ENCODE data around the gene AKR1C1. TPM values are rescaled to one million over a fixed set of nuclear protein-coding genes. Genes with fewer than 3 reads are reported as not detected.

AKR1C1 gene
- total and polyA plus RNA-seq, 2 of the 4 experiments (the other 2 are of a cell fraction) = 5.0 to 5.4 TPM

GRCh38 chr10:4977025-4977424, 13.8 kb downstream of the AKR1C1 start:
- Histone ChIP-seq H2AFZ (replicated peaks; ENCODE audit: low read length, poor library complexity) (no peak overlapping the region), H2BK20ac (ENCODE audit: low read depth, low read length) (no peak overlapping the region), H3K27ac (ENCODE audit: insufficient read depth, low read length) (no peak overlapping the region), H4K91ac (ENCODE audit: insufficient read depth, low read depth, low read length) (no peak overlapping the region), H3K14ac (replicated peaks; ENCODE audit: low read depth, low read length) (no peak overlapping the region), H3K18ac (ENCODE audit: low read depth, low read length) (no peak overlapping the region), H3K4me3 (ENCODE audit: insufficient read depth, low read depth, low read length) (no peak overlapping the region), H3K9ac (ENCODE audit: low read depth, low read length) (no peak overlapping the region), H2BK5ac (ENCODE audit: low read depth, low read length, poor library complexity, severe bottlenecking) (no peak overlapping the region), H2AK5ac (ENCODE audit: low read depth, low read length) (no peak overlapping the region), H3K79me1 (ENCODE audit: low read depth in 1 of 2, low read length in 2 of 2) (no peaks in the 10 kb centered on the region), H4K5ac (ENCODE audit: low read depth, low read length) (no peak overlapping the region), H3K9me3 (ENCODE audit: control insufficient read depth, insufficient read depth, low read length) (no peaks in the 10 kb centered on the region), H3K9me1 (ENCODE audit: insufficient read depth, low read length) (no peaks in the 10 kb centered on the region), H3K4me1 (ENCODE audit: control insufficient read depth, insufficient read depth, low read length) (no peaks in the 10 kb centered on the region), H3K36me3 (ENCODE audit: control insufficient read depth, insufficient read depth, low read length) (no peaks in the 10 kb centered on the region), H2AK9ac (replicated peaks; ENCODE audit: low read depth, low read length, poor library complexity) (no peak overlapping the region), H3K23ac (ENCODE audit: low read depth, low read length) (no peak overlapping the region), H3K4ac (ENCODE audit: low read depth, low read length) (no peak overlapping the region), H4K20me1 (ENCODE audit: insufficient read depth, low read length) (no peaks in the 10 kb centered on the region), H3K4me2 (ENCODE audit: low read depth, low read length) (no peak overlapping the region), H3K27me3 (ENCODE audit: control insufficient read depth, insufficient read depth, low read length) (no peaks in the 10 kb centered on the region), H3K56ac (ENCODE audit: extremely low read depth, insufficient read depth, low read length) (no peak overlapping the region), H4K8ac (ENCODE audit: low read depth in 2 of 2, low read length in 2 of 2) (no peak overlapping the region), H2BK120ac (ENCODE audit: low read depth, low read length) (no peak overlapping the region), H2BK15ac (ENCODE audit: low read depth, low read length) (no peak overlapping the region)
- CTCF ChIA-PET = no interaction called here
- no peak for ATAC-seq (ENCODE audit: low read depth)
- dilution Hi-C loops (cut with HindIII; ENCODE audit: low sequenced_read_pairs, unreplicated experiment) = no loop called here
- intact Hi-C loops (cut with micrococcal nuclease) = no loop called here
- DNase-seq = no peak
- POLR2A ChIA-PET (ENCODE audit: unreplicated experiment) = no interaction called here
- TF ChIP-seq RAD21 (IDR thresholded peaks at IDR 0.05; ENCODE audit: low read length) (no peak), MAFK (IDR thresholded peaks at IDR 0.05; ENCODE audit: low read depth, low read length) (no peak), RFX5 (IDR thresholded peaks at IDR 0.05; ENCODE audit: low read depth, low read length) (no peak), RCOR1 (IDR thresholded peaks at IDR 0.05; ENCODE audit: insufficient replicate concordance, low read length) (no peak), CHD1 (IDR thresholded peaks at IDR 0.05; ENCODE audit: low read depth, low read length) (no peak), SMC3 (IDR thresholded peaks at IDR 0.05; ENCODE audit: low read depth, low read length) (no peak), FOS (IDR thresholded peaks at IDR 0.05; ENCODE audit: low read depth, low read length) (no peak), MXI1 (IDR thresholded peaks at IDR 0.05; ENCODE audit: borderline replicate concordance, low read depth, low read length) (no peak), CTCF (conservative IDR thresholded peaks at IDR 0.05; ENCODE audit: low read depth, low read length) (no peak)
- in situ Hi-C loops (cut with MboI; ENCODE audit: low sequenced_read_pairs) = no loop called here
- no TSS peak for BruUV-seq (replicated peaks)

All from IMR-90 (cell line).